H9 (cell line): ENCODE results near the gene CLIC1. TPM values are rescaled to one million over a fixed set of nuclear protein-coding genes. Genes with fewer than 3 reads are reported as not detected.

ENCODE experiments used
- DNase-seq: peaks from one replicate; pipeline ENCODE4 v3.0.0-alpha.2; 2017
- H2AFZ ChIP-seq: one replicate; pipeline ENCODE4 v1.6.1; 2013; ENCODE audit warnings: mild to moderate bottlenecking, low read length, control low read depth, moderate library complexity
- H2AK5ac ChIP-seq: 2 replicates; pipeline ENCODE4 v1.6.1; 2013; ENCODE audit warnings: low read length, control low read depth, mixed read lengths; ENCODE audit not compliant: insufficient read length
- H2BK120ac ChIP-seq: one replicate; pipeline ENCODE4 v1.6.1; 2013; ENCODE audit warnings: low read depth, mild to moderate bottlenecking, low read length, control low read depth, inconsistent platforms; ENCODE audit not compliant: poor library complexity, severe bottlenecking
- H2BK12ac ChIP-seq: 2 replicates; pipeline ENCODE4 v1.6.1; 2013; ENCODE audit warnings: low read length, control low read depth, mixed read lengths, low read depth; ENCODE audit not compliant: insufficient read length
- H2BK15ac ChIP-seq: 2 replicates; pipeline ENCODE4 v1.6.1; 2013; ENCODE audit warnings: low read depth, low read length, control low read depth
- H2BK20ac ChIP-seq: one replicate; pipeline ENCODE4 v1.6.1; 2013; ENCODE audit warnings: low read depth, mild to moderate bottlenecking, low read length, control low read depth, inconsistent platforms; ENCODE audit not compliant: poor library complexity, severe bottlenecking
- H2BK5ac ChIP-seq: 2 replicates; pipeline ENCODE4 v1.6.1; 2013; ENCODE audit warnings: low read length, control low read depth, mixed read lengths; ENCODE audit not compliant: insufficient read length
- H3K14ac ChIP-seq: 2 replicates; pipeline ENCODE4 v1.6.1; 2013; ENCODE audit warnings: low read length, control low read depth; ENCODE audit not compliant: insufficient read depth
- H3K18ac ChIP-seq: 2 replicates; pipeline ENCODE4 v1.6.1; 2013; ENCODE audit warnings: low read depth, mild to moderate bottlenecking, mixed read lengths, low read length, control low read depth; ENCODE audit not compliant: insufficient read length
- H3K23ac ChIP-seq: 2 replicates; pipeline ENCODE4 v1.6.1; 2013; ENCODE audit warnings: low read length, control low read depth, mixed read lengths, low read depth; ENCODE audit not compliant: insufficient read length
- H3K23me2 ChIP-seq: 2 replicates; pipeline ENCODE4 v1.6.1; 2013; ENCODE audit warnings: low read depth, mild to moderate bottlenecking, mixed read lengths, low read length, control low read depth; ENCODE audit not compliant: insufficient read length, poor library complexity, severe bottlenecking
- H3K27ac ChIP-seq: 2 replicates; pipeline ENCODE4 v1.5.1; 2013; ENCODE audit warnings: low read length, control low read depth, mixed read lengths, low read depth; ENCODE audit not compliant: insufficient read length
- H3K27me3 ChIP-seq: 2 replicates; pipeline ENCODE4 v1.6.1; 2013; ENCODE audit warnings: low read length, control low read depth, inconsistent platforms; ENCODE audit not compliant: insufficient read depth
- H3K4ac ChIP-seq: 2 replicates; pipeline ENCODE4 v1.6.1; 2013; ENCODE audit warnings: low read depth, mild to moderate bottlenecking, control low read depth, inconsistent platforms, low read length, moderate library complexity
- H3K4me1 ChIP-seq: 2 replicates; pipeline ENCODE4 v1.6.1; 2013; ENCODE audit warnings: low read length, control low read depth, inconsistent platforms; ENCODE audit not compliant: insufficient read depth
- H3K4me2 ChIP-seq: 2 replicates; pipeline ENCODE4 v1.6.1; 2013; ENCODE audit warnings: low read length, control low read depth, mixed read lengths; ENCODE audit not compliant: insufficient read length, insufficient read depth
- H3K56ac ChIP-seq: 2 replicates; pipeline ENCODE4 v1.6.1; 2013; ENCODE audit warnings: low read depth, mild to moderate bottlenecking, mixed read lengths, low read length, control low read depth; ENCODE audit not compliant: insufficient read length
- H3K79me1 ChIP-seq: 2 replicates; pipeline ENCODE4 v1.6.1; 2013; ENCODE audit warnings: low read depth, mild to moderate bottlenecking, moderate library complexity, low read length, control low read depth, inconsistent platforms; ENCODE audit not compliant: insufficient read depth, poor library complexity, severe bottlenecking
- H3K79me2 ChIP-seq: 2 replicates; pipeline ENCODE4 v1.6.1; 2013; ENCODE audit warnings: low read length, control low read depth, inconsistent platforms; ENCODE audit not compliant: insufficient read depth
- H3K9ac ChIP-seq: 2 replicates; pipeline ENCODE4 v1.6.1; 2013; ENCODE audit warnings: low read length, control low read depth, mixed read lengths; ENCODE audit not compliant: insufficient read length; ENCODE audit errors: extremely low read depth
- H3K9me3 ChIP-seq: one replicate; pipeline ENCODE4 v1.6.1; 2013; ENCODE audit warnings: low read depth, low read length, inconsistent platforms; ENCODE audit not compliant: control insufficient read depth
- H3T11ph ChIP-seq: one replicate; pipeline ENCODE4 v1.6.1; 2013; ENCODE audit warnings: mild to moderate bottlenecking, low read length, control low read depth, inconsistent platforms
- H4K20me1 ChIP-seq: one replicate; pipeline ENCODE4 v1.6.1; 2013; ENCODE audit not compliant: control insufficient read depth, insufficient read length, insufficient read depth
- H4K5ac ChIP-seq: 2 replicates; pipeline ENCODE4 v1.6.1; 2013; ENCODE audit warnings: low read depth, mild to moderate bottlenecking, mixed read lengths, low read length, control low read depth; ENCODE audit not compliant: insufficient read length
- H4K8ac ChIP-seq: replicated peaks from 2 replicates; pipeline ENCODE4 v1.6.1; 2013; ENCODE audit warnings: low read length, control low read depth, mixed read lengths, low read depth; ENCODE audit not compliant: insufficient read length
- H4K91ac ChIP-seq: 2 replicates; pipeline ENCODE4 v1.6.1; 2013; ENCODE audit warnings: low read depth, mild to moderate bottlenecking, moderate library complexity, mixed read lengths, low read length, control low read depth; ENCODE audit not compliant: insufficient read length
- H3K27ac Mint-ChIP-seq, 3 experiments: 2 replicates in 2 of 3; 3 replicates in 1 of 3; pipeline ENCODE4 v1.8.0; 2020 to 2021; ENCODE audit warnings: mixed read lengths in 3 of 3, mild to moderate bottlenecking in 1 of 3, moderate library complexity in 1 of 3
- H3K27me3 Mint-ChIP-seq: 2 replicates; pipeline ENCODE4 v1.8.0; 2021; ENCODE audit warnings: low read depth, mild to moderate bottlenecking, moderate library complexity, mixed read lengths
- H3K36me3 Mint-ChIP-seq, 3 experiments: 2 replicates in 2 of 3; 3 replicates in 1 of 3; pipeline ENCODE4 v1.8.0; 2020 to 2021; ENCODE audit warnings: low read depth in 3 of 3, mixed read lengths in 3 of 3; ENCODE audit not compliant: insufficient read depth in 1 of 3
- H3K4me1 Mint-ChIP-seq, 2 experiments: 2 replicates each; pipeline ENCODE4 v1.8.0; 2020; ENCODE audit warnings: mixed read lengths in 2 of 2
- H3K4me3 Mint-ChIP-seq, 2 experiments: 2 replicates in 1 of 2; 3 replicates in 1 of 2; pipeline ENCODE4 v1.8.0; 2020 to 2021; ENCODE audit warnings: mild to moderate bottlenecking in 2 of 2, mixed read lengths in 2 of 2, moderate library complexity in 1 of 2
- H3K9me3 Mint-ChIP-seq, 2 experiments: 2 replicates in 1 of 2; 3 replicates in 1 of 2; pipeline ENCODE4 v1.8.0; 2020; ENCODE audit warnings: mild to moderate bottlenecking in 2 of 2, mixed read lengths in 2 of 2, moderate library complexity in 1 of 2
- WGBS: extraction: QIAGEN DNeasy Blood & Tissue Kit; methylation state at CpG from one replicate; pipeline ENCODE4 v1.1.7; 2013; ENCODE audit warnings: missing lambda C conversion rate, low lambda C conversion rate, mixed read lengths; ENCODE audit not compliant: insufficient read length; ENCODE audit errors: extremely low coverage; 5-methylcytosine and 5-hydroxymethylcytosine counted together
- total RNA-seq: library from RNA; stranded (reverse); gene quantifications from 2 replicates; pipeline ENCODE4 v1.2.1, GENCODE V29; 2021
- TF ChIP-seq, protein P1 (sequence below): fragments of 200-600 bp; sonication (generic); conservative IDR thresholded peaks from 3 replicates; pipeline ENCODE4 v1.8.0; 2021; ENCODE audit warnings: antibody characterized with exemption, mild to moderate bottlenecking

The CLIC1 gene
- total RNA-seq, 1 experiment from 2014 or later, result 265 TPM

DNA sequence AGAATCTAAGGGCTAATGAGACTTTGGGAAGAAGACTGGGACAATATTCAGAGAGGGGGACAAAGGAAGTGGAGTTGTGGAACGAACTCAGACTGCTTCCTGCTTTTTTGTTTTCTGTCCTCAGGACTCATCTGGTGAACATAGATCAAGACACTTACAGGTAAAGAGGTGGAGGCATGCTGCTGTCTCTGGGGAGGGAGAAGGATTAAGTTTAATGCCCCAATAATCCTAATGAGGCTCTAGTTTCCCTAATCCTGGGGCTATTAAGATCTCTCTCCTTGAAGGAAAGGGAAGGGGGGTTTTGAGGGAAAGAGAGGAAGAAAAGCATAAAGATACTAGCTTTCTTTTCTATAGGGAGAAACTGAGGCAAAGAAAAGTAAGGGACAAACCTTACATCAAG is 8.1 kb upstream of the CLIC1 start:
- no peaks in the 10 kb centered on the region for H3K4me1 ChIP-seq
- no peak overlapping the region for H4K5ac ChIP-seq
- no peaks in the 10 kb centered on the region for H4K20me1 ChIP-seq
- no peaks in the 10 kb centered on the region for H3K9me3 Mint-ChIP-seq
- no peak overlapping the region for H3K18ac ChIP-seq
- no peaks in the 10 kb centered on the region for H3K79me1 ChIP-seq
- H2BK20ac ChIP-seq, result no peak overlapping the region
- TF ChIP-seq, protein P1, sequence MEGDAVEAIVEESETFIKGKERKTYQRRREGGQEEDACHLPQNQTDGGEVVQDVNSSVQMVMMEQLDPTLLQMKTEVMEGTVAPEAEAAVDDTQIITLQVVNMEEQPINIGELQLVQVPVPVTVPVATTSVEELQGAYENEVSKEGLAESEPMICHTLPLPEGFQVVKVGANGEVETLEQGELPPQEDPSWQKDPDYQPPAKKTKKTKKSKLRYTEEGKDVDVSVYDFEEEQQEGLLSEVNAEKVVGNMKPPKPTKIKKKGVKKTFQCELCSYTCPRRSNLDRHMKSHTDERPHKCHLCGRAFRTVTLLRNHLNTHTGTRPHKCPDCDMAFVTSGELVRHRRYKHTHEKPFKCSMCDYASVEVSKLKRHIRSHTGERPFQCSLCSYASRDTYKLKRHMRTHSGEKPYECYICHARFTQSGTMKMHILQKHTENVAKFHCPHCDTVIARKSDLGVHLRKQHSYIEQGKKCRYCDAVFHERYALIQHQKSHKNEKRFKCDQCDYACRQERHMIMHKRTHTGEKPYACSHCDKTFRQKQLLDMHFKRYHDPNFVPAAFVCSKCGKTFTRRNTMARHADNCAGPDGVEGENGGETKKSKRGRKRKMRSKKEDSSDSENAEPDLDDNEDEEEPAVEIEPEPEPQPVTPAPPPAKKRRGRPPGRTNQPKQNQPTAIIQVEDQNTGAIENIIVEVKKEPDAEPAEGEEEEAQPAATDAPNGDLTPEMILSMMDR, result no peak
- H3K4ac ChIP-seq, result no peak overlapping the region
- no CpG with 5 or more reads among the region's 1 CpG for WGBS
- no peak overlapping the region for H3K27ac ChIP-seq
- H3K27ac Mint-ChIP-seq, result peak overlapping the region; percentile 31 to 50 (median 48); a peak in 6 of 7 replicates
- no peak overlapping the region for H3K23ac ChIP-seq
- no peak overlapping the region for H3K14ac ChIP-seq
- H2AFZ ChIP-seq, result no peak overlapping the region
- no peaks in the 10 kb centered on the region for H3K27me3 Mint-ChIP-seq
- no peak overlapping the region for H2BK15ac ChIP-seq
- DNase-seq, result no peak
- no peak overlapping the region for H4K8ac ChIP-seq
- no peak overlapping the region for H3K4me2 ChIP-seq
- H3K23me2 ChIP-seq, result peaks cover 7% of the 10 kb centered on the region
- H3K79me2 ChIP-seq, result no peaks in the 10 kb centered on the region
- H2AK5ac ChIP-seq, result no peak overlapping the region
- no peaks in the 10 kb centered on the region for H3K27me3 ChIP-seq
- no peak overlapping the region for H3K4me3 Mint-ChIP-seq
- H2BK12ac ChIP-seq, result no peak overlapping the region
- no peak overlapping the region for H3K9ac ChIP-seq
- H2BK120ac ChIP-seq, result no peak overlapping the region
- H3T11ph ChIP-seq, result no peak overlapping the region
- H2BK5ac ChIP-seq, result no peak overlapping the region
- no peaks in the 10 kb centered on the region for H3K9me3 ChIP-seq
- H4K91ac ChIP-seq, result no peak overlapping the region
- H3K4me1 Mint-ChIP-seq, result peaks cover 13 to 28% of the 10 kb centered on the region in 2 experiments
- H3K36me3 Mint-ChIP-seq, result peaks cover 18 to 53% (median 32%) of the 10 kb centered on the region in 3 experiments
- no peak overlapping the region for H3K56ac ChIP-seq
